Activated CD4-positive, alpha-beta T cell treated with anti-CD3 and anti-CD28 coated beads for 36 hours (primary cell): Measurements from ENCODE around the gene RHEB. TPM values are rescaled to one million over a fixed set of nuclear protein-coding genes. Genes with fewer than 3 reads are reported as not detected.

Source experiments
- ATAC-seq: fragments of 200-7000 bp; cut with Tn5 transposase; one replicate; pipeline ENCODE4 v1.10.0; 2021; ENCODE audit warnings: mild to moderate bottlenecking, moderate library complexity
- CTCF ChIA-PET: fragments of 350-600 bp; sonication (Branson Sonifier 250); formaldehyde crosslinking; loops from one replicate; lab custom pipeline; 2021; ENCODE audit warnings: antibody characterized with exemption; lab: Charles Lee
- POLR2A ChIA-PET: fragments of 350-600 bp; sonication (Branson Sonifier 250); formaldehyde crosslinking; loops from one replicate; lab custom pipeline; 2021; ENCODE audit warnings: antibody characterized with exemption, inconsistent platforms; lab: Charles Lee
- DNase-seq: peaks from one replicate; pipeline ENCODE4 v3.0.0-alpha.2; 2020
- H3K27ac Mint-ChIP-seq: one replicate; pipeline ENCODE4 v1.8.0; 2021; ENCODE audit warnings: mixed read lengths
- H3K27me3 Mint-ChIP-seq: one replicate; pipeline ENCODE4 v1.8.0; 2021; ENCODE audit warnings: mixed read lengths
- H3K36me3 Mint-ChIP-seq: one replicate; pipeline ENCODE4 v1.8.0; 2021; ENCODE audit warnings: low read depth, mixed read lengths
- H3K4me1 Mint-ChIP-seq: one replicate; pipeline ENCODE4 v1.8.0; 2021; ENCODE audit warnings: mixed read lengths
- H3K4me3 Mint-ChIP-seq: one replicate; pipeline ENCODE4 v1.8.0; 2021; ENCODE audit warnings: mild to moderate bottlenecking, moderate library complexity, mixed read lengths
- H3K9me3 Mint-ChIP-seq: one replicate; pipeline ENCODE4 v1.8.0; 2021; ENCODE audit warnings: low read depth, mixed read lengths
- intact Hi-C, 2 experiments: fragments of 100-400 bp; cut with DNase I in 1 of 2; cut with micrococcal nuclease in 1 of 2; formaldehyde crosslinking; loops; one replicate each; pipeline versions ENCODE4 v1.14.2 to v1.15.1; 2022 to 2024; cut with DNase I, micrococcal nuclease
- total RNA-seq, 2 experiments: library from RNA; stranded (reverse); gene quantifications; one replicate each; pipeline ENCODE4 v1.2.3, GENCODE V29; 2021

RHEB gene
- total RNA-seq, 2 experiments from 2014 or later = 42.8 to 43.0 TPM

DNA sequence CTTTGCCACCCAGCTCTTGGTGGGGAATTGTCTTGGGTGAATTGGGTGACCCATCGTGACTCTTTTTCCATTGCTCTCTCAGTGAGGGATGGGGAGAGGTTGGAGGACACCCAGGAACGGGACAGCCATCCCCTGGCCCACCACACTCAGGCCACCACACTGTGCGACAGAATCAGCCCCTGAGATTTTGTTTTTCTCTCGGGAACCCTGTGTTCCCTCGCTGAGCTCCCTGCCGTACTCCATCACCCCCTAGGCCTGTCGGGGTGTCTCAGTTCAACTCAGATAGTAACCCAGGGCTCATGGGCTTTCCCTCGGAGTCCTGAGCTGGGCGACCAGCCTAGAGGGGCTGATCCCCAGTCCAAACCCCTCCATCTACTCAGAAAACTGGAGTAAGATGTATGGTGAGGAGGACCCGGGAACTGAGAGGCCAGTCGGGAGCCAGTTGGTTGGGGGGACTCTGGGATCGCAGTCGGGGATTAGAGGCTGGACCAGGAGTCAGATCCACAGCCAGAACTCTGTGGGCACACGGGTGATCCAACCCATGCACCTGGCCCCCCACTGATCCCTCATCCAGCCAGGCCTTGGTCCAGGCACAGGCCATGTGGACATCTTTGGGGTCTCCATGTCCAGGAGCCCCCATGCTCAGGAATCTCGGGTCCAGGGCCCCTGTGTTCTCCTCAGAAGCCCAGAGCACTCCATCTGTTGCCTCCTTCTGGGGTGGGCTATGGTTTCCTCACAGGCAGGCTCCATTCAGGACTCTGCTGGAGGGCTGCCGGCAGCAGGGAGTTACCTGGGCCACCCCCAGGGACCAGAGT, 89.1 kb downstream of the RHEB start:
- POLR2A ChIA-PET = no interaction called here
- intact Hi-C loops = no loop called here
- Mint-ChIP-seq H3K36me3 (no peaks in the 10 kb centered on the region), H3K4me3 (no peak overlapping the region), H3K27me3 (no peaks in the 10 kb centered on the region), H3K27ac (no peak overlapping the region), H3K9me3 (no peaks in the 10 kb centered on the region), H3K4me1 (peaks cover 51% of the 10 kb centered on the region)
- ATAC-seq (no peak), DNase-seq (no peak)
- CTCF ChIA-PET = interaction anchor here (0.6 to 1.2 kb wide), 4 partner anchors 19 to 62 kb away, joined by 3 to 6 read pairs (median 3); no protein-coding TSS in a partner anchor

DNA sequence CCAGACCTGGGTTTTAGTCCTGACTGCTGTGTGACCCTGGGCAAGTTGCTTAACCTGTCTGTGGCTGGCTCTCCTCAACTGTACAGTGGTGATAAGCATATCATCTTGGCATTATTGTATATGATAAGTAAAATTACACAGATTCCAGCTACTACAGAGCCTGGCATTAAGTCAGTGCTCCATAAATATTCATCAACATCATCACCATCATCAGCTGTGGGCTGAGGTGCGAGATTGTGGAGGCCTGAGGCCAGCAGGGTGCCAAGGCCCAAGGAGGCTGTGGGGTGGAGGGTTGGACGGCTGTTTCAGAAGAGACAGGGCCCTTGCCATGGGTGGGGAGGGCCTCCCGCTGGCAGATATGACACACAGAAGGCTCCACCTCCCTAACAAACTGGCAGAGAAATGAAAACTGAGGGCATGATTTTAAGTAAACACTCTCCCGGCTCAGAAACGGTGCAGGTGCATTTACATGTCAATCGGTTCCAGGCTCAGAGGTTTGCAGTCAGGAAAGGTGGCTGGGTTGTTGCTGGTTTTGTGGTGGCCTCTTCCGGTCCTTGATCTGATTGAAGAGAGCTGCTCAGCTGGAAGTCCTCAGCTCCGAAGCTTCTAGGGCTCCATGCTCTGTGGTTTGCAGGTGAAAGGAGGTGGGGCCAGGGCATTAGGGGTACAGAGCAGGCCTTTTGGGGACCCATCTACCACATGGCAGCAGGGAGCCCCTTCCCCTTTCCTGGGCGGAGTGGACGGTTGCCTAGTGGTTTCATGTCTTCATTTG, 89.9 kb downstream of the RHEB start:
- DNase-seq (peak; percentile 69), ATAC-seq (peak; percentile 63)
- ChIA-PET CTCF (interaction anchor here (0.6 to 1.2 kb wide), 3 partner anchors 17 to 61 kb away, joined by 3 to 6 read pairs (median 3); no protein-coding TSS in a partner anchor), POLR2A (interaction anchor here (0.6 kb wide), 1 partner anchor 18 kb away, joined by 3 read pairs; no protein-coding TSS in a partner anchor)
- no peak overlapping the region for H3K4me3 Mint-ChIP-seq
- H3K27me3 Mint-ChIP-seq = no peaks in the 10 kb centered on the region
- peaks cover 51% of the 10 kb centered on the region for H3K4me1 Mint-ChIP-seq
- peak overlapping the region; percentile 63 for H3K27ac Mint-ChIP-seq
- no peaks in the 10 kb centered on the region for H3K9me3 Mint-ChIP-seq
- no peaks in the 10 kb centered on the region for H3K36me3 Mint-ChIP-seq
- intact Hi-C loops = no loop called here

DNA sequence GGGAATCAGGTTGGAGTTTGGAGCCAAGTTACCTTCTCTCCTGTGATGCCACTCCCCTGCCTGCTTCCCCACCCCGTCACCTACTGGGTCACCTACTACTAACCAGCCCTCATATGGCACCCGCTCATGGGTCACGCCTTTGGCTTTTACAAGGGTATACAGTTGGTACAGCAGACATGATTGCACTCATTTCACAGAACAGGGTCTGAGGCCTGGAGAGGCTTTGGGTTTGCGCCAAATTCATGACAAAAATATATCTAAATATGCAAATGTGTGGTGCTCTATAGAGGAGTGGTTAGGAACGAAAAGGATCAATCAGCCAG, 90.5 kb downstream of the RHEB start:
- H3K36me3 Mint-ChIP-seq = no peaks in the 10 kb centered on the region
- H3K27ac Mint-ChIP-seq = peak overlapping the region; percentile 25
- no peak for ATAC-seq
- no peaks in the 10 kb centered on the region for H3K9me3 Mint-ChIP-seq
- intact Hi-C loops = no loop called here
- ChIA-PET POLR2A (interaction anchor here (0.6 kb wide), 1 partner anchor 17 kb away, joined by 3 read pairs; no protein-coding TSS in a partner anchor), CTCF (interaction anchor here (1.2 kb wide), 1 partner anchor 58 kb away, joined by 3 read pairs; no protein-coding TSS in a partner anchor)
- no peak overlapping the region for H3K4me3 Mint-ChIP-seq
- peaks cover 50% of the 10 kb centered on the region for H3K4me1 Mint-ChIP-seq
- no peaks in the 10 kb centered on the region for H3K27me3 Mint-ChIP-seq
- no peak for DNase-seq

DNA sequence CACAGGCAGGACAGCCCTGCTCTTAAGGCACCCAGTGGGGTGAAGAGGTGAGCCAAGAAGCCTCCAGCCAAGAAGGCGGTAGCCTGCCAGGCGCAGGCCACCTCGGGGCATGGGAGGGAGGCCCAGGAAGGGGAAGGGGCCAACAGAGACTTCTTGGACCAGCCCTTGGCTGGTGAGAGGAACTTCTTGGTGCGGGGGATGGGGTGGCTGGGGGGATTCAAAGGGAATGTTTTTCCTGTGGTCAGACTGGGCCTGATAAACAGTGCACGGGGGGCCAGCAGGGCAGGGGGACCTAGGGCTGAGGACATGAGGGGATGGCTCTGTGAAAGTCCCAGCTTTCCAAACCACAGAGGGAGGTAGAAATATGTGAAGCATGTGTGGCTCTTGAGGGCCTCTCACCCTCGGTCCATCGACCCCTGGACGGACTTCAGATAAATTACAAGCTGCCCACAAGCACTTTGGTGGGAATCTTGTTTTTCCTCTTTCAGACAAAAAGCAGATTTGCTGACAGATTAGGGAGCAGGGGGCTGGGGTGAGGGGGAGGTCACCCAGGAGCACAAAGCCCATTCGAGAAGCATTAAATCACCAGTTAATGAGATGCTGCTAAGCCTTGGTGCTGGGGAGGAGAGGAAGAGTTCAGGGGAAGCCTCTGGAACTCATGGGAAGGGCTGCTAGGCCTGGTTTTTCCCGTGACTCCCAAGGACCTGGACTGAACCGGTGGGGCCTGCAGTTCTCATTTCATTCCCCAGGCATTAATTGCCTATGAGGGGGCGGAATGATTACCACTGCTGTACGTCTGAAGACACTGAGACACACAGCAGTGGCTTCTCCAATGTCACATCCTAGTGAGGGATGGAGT, 91.1 kb downstream of the RHEB start:
- H3K4me1 Mint-ChIP-seq = peaks cover 50% of the 10 kb centered on the region
- intact Hi-C loops = no loop called here
- POLR2A ChIA-PET = interaction anchor here (0.6 kb wide), 1 partner anchor 57 kb away, joined by 4 read pairs; no protein-coding TSS in a partner anchor

GRCh38 chr7:151427705-151428377, 91.9 kb downstream of the RHEB start:
- no peak for DNase-seq
- no peak overlapping the region for H3K27ac Mint-ChIP-seq
- peaks cover under 1% of the 10 kb centered on the region for H3K9me3 Mint-ChIP-seq
- ChIA-PET POLR2A (interaction anchor here (0.6 kb wide), 1 partner anchor 58 kb away, joined by 4 read pairs; no protein-coding TSS in a partner anchor), CTCF (interaction anchor here (1.2 kb wide), 1 partner anchor 114 kb away, joined by 3 read pairs; no protein-coding TSS in a partner anchor)
- ATAC-seq = no peak
- intact Hi-C loops = no loop called here
- H3K4me3 Mint-ChIP-seq = no peak overlapping the region
- no peaks in the 10 kb centered on the region for H3K27me3 Mint-ChIP-seq
- no peaks in the 10 kb centered on the region for H3K36me3 Mint-ChIP-seq
- H3K4me1 Mint-ChIP-seq = peaks cover 43% of the 10 kb centered on the region

More for the DNA sequence above, 91.1 kb downstream of the RHEB start:
- CTCF ChIA-PET = no interaction called here
- Mint-ChIP-seq H3K27me3 (no peaks in the 10 kb centered on the region), H3K4me3 (no peak overlapping the region), H3K36me3 (no peaks in the 10 kb centered on the region), H3K9me3 (no peaks in the 10 kb centered on the region), H3K27ac (peak overlapping the region; percentile 28)
- DNase-seq = no peak
- no peak for ATAC-seq

GRCh38 chr7:151426904-151427704, 92.6 kb downstream of the RHEB start:
- Mint-ChIP-seq H3K27ac (no peak overlapping the region), H3K27me3 (no peaks in the 10 kb centered on the region), H3K36me3 (no peaks in the 10 kb centered on the region), H3K9me3 (peaks cover 8% of the 10 kb centered on the region), H3K4me3 (no peak overlapping the region), H3K4me1 (peaks cover 38% of the 10 kb centered on the region)
- POLR2A ChIA-PET = no interaction called here
- ATAC-seq (no peak), DNase-seq (no peak)
- intact Hi-C loops = no loop called here
- CTCF ChIA-PET = interaction anchor here (1.2 kb wide), 1 partner anchor 113 kb away, joined by 3 read pairs; no protein-coding TSS in a partner anchor

DNA sequence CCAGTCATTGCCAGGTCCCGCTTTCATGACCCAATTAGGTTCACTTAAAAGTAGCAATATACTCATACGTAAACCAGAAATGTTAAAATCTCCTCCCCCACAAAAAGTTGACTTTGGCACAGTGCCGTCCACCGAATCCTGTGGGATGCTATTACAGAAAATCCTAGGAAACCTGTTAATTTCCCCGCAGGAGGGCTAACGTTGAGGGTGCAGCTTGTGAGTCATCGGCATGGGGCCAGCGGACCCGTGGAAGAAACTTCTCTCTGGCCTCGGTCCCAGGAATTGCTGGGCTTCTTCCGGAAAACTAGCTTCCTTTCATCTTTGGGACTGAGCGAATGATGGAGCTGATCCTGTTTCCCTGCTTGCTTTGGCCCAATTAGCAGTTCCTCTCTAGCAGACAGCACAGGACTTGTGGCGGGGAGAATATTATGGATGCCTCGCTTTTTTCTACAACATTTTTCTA, 93.2 kb downstream of the RHEB start:
- Mint-ChIP-seq H3K36me3 (no peaks in the 10 kb centered on the region), H3K27me3 (no peaks in the 10 kb centered on the region), H3K4me3 (no peak overlapping the region), H3K27ac (no peak overlapping the region), H3K4me1 (peaks cover 34% of the 10 kb centered on the region), H3K9me3 (peaks cover 9% of the 10 kb centered on the region)
- CTCF ChIA-PET = interaction anchor here (1.2 kb wide), 1 partner anchor 112 kb away, joined by 3 read pairs; no protein-coding TSS in a partner anchor
- no peak for DNase-seq
- no peak for ATAC-seq
- intact Hi-C loops = no loop called here
- POLR2A ChIA-PET = interaction anchor here (0.5 kb wide), 1 partner anchor 78 kb away, joined by 5 read pairs; no protein-coding TSS in a partner anchor

DNA sequence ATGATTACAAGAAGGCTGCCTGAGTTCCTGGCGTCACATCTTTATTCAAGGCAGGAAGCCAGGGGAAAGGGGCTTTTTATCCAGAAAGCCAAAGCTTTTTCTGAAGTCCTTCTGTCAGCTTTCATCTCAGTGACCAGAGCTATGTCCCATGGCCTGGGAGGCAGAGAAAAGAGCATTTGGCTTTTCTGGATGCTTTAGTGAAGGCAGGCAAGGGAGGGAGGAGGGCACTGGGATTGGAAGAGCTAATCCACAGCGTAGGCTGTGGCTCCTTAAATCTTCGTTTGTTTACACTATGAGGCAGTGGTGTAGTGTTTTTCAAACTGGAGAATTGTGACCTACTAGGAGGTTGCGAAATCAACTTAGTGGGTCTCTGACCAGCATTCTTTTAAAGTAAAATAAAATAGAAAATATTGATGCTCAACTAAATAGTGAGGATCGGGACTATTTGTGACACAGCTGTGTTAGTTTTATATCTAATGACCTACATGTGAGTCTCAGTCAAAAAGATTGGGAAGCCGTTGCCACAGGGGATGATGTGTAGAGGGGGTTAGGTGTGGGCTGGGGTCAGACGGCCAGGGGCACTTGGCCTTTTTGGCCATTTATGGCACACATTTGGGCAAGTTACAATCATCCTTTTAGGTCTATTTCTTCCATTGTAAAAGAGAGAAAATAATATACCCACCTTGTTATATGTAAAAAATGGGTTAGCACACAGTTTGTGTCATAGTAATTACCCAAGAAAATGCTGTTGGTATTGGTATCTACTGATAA, 93.8 kb downstream of the RHEB start:
- Mint-ChIP-seq H3K4me3 (no peak overlapping the region), H3K27ac (no peak overlapping the region), H3K27me3 (no peaks in the 10 kb centered on the region), H3K9me3 (peaks cover 9% of the 10 kb centered on the region), H3K36me3 (no peaks in the 10 kb centered on the region), H3K4me1 (peaks cover 33% of the 10 kb centered on the region)
- CTCF ChIA-PET = interaction anchor here (0.9 kb wide), 1 partner anchor 26 kb away, joined by 3 read pairs; no protein-coding TSS in a partner anchor
- intact Hi-C loops = no loop called here
- no peak for DNase-seq
- no peak for ATAC-seq
- POLR2A ChIA-PET = interaction anchor here (0.5 kb wide), 1 partner anchor 79 kb away, joined by 5 read pairs; no protein-coding TSS in a partner anchor

- Mint-ChIP-seq H3K27me3 (no peaks in the 10 kb centered on the region), H3K4me1 (peaks cover 24% of the 10 kb centered on the region), H3K36me3 (no peaks in the 10 kb centered on the region), H3K4me3 (no peak overlapping the region), H3K9me3 (peaks cover 12% of the 10 kb centered on the region), H3K27ac (no peak overlapping the region)
- ChIA-PET CTCF (interaction anchor here (0.9 kb wide), 1 partner anchor 27 kb away, joined by 3 read pairs; no protein-coding TSS in a partner anchor), POLR2A (no interaction called here)
- no peak for DNase-seq
- intact Hi-C loops = no loop called here
- ATAC-seq = no peak
Measured at GRCh38 chr7:151424799-151425198, 94.9 kb downstream of the RHEB start.
